MM.1S (cell line): ENCODE data around the gene ADK.

ENCODE experiments used
- CTCF ChIP-seq: fragments of 300-600 bp; sonication (generic); IDR thresholded peaks from 2 replicates; pipeline ENCODE4 v1.5.1; 2016; ENCODE audit warnings: antibody characterized with exemption, low read length, mixed read lengths
- EZH2 ChIP-seq: fragments of 300-600 bp; sonication (generic); optimal IDR thresholded peaks from 2 replicates; pipeline ENCODE3; 2017; ENCODE audit warnings: low read depth, mild to moderate bottlenecking, antibody characterized with exemption, low read length, mixed read lengths

- TF ChIP-seq CTCF (no peak), EZH2 (no peak)
These were observed 391.1 kb downstream of the ADK start for GRCh38 chr10:74542077-74542476.
